IPS-11a (cell line): Measurements from ENCODE around the gene LRRC73.
"Not testable (repeated sequence)": the region's sequence is repeated elsewhere in the genome, so short reads cannot be mapped to it uniquely, and the experiment has no call there.

ENCODE experiments used
- H3K4me3 ChIP-seq: one replicate; pipeline ENCODE4 v1.5.1; 2013; ENCODE audit warnings: low read depth, low read length, control low read depth

Gene LRRC73

GRCh38 chr6:43511824-43512415, 1.8 kb upstream of the LRRC73 start:
- no peak overlapping the region for H3K4me3 ChIP-seq

DNA sequence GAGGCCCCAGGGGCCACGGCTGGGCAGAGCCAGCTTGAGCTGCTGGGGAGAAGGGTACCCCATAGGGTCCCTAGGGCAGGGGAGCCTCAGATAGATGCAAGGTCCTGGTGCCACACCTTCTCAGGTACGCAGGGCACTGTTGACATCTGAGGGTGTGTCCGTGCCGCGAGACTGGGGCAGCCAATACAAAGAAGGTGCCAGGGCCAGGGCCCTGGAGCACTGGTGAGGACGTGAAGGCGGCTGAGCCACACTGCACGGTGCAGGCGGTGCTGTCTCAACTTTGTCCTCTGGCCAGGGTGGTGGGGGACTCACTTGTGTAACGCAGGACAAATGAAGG, 649 bp upstream of the LRRC73 start:
- peak overlapping the region; percentile 64 for H3K4me3 ChIP-seq

- H3K4me3 ChIP-seq: peak overlapping the region; percentile 39
Measured at GRCh38 chr6:43509142-43509983, 783 bp downstream of the LRRC73 start.

DNA sequence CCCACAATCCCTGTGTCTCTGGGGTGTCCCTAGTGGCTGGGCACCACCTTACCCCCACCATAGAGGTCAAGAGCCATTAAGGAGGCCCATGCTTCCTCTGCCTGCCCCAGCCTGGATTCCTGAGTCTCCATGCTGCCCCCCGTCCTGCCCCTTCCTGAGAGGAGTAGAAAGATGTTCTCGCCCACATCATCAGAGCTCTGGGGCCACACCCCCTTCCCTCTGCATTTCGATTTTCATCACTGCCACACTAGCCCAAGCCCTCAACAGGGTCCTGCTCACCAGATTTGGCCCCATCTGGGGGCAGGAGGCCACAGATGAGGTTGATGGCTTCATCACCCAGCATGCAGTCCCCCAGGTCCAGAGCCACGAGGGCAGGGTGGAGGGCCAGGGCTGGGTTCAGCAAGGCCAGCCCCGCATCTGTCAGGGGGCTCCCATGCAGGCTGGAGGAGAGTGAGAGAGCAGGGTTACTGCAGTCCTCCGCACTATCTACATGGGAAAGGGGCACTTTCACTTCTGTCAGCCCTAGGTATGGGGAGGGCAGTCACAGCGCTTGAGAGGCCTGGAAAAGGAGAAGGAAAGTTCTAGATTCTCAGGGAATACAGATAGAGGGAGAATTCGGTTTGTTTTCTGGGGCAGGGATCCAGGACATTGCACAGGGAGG, 1.5 kb downstream of the LRRC73 start:
- no peak overlapping the region for H3K4me3 ChIP-seq

- no peak overlapping the region for H3K4me3 ChIP-seq
Measured at GRCh38 chr6:43506667-43507471, 3.3 kb downstream of the LRRC73 start.

GRCh38 chr6:43506171-43506570, 4.0 kb downstream of the LRRC73 start:
- no peak overlapping the region for H3K4me3 ChIP-seq

DNA sequence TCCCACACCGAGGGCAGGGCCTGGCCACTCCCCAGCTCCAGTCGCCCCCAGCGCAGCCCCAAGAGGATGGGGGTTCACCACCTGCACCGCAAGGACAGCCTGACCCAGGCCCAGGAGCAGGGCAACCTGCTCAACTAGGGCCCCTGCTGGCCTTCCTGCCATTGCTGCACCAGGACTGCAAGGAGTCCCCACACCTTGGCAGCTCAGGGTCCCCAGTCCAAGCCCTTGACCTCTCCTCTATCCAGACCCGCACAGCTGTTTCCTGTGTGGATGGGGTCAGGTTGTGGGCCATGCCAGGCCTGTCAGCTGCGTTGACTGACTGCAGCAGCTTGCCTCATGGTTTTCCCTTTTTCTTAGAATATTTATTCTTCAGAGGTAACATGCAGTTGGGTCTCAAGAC, 4.4 kb downstream of the LRRC73 start:
- H3K4me3 ChIP-seq: no peak overlapping the region

- H3K4me3 ChIP-seq: no peak overlapping the region
Measured at GRCh38 chr6:43504756-43505593, 5.2 kb downstream of the LRRC73 start.

- H3K4me3 ChIP-seq: no peak overlapping the region
Measured at GRCh38 chr6:43503443-43503842, 6.7 kb downstream of the LRRC73 start.

- no peak overlapping the region for H3K4me3 ChIP-seq
Measured at GRCh38 chr6:43502666-43503065, 7.5 kb downstream of the LRRC73 start.

DNA sequence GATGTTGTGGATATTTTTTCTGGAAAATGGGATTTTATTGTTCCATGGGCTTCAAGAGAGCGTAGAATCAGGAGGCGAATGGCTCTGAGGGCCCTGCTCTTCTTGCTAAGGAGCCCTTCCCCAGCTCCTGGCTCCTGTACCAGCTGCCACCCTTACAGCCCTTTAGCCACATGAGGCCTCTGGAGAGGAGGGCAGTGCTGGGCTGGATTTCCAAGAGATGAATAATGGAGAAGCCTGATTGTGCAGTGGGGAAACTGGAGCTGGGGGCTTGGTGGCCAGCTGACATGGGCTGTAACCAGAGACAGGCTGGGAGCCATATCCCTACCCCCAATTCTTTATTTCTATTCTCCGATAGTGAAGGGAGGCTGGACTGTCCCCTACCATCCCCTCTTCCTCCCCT, 9.2 kb downstream of the LRRC73 start:
- H3K4me3 ChIP-seq: no peak overlapping the region

DNA sequence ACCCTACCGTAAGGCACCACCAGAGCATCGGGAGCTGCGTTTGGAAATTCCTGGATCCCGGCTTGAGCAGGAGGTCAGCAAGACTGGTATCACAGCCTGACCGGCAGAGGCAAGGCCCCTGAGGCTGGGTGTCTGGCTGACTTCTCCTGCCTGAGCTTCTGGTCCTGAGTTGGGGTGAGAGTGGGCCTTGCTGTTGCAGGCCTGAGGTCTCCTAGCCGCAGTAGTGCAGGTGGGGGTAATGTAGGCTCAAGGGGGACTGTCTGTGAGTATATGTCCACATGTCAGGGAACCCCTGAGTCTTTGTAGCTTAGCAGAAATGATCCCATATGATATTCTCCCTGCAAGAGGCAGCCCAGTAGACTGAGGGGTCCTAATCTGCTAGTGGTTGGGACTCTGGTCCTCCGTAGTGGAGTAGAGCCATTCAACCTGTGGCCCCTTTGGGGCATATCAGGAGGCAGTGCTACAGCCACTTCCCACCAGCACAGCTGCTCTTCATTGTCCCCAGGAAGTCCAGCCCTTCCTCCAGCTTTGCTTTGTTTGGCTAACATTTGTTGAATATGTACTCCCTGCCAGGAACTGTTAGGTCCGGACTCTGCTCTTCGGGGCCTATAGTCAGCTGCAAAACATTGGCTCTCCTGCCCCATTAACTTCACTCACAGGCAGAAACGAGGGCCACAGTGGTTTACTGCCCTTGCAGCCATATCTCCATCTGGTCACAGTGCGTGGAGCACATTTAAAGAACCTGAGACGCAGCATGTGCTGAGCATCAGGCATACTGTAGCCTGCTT, 10.9 kb downstream of the LRRC73 start:
- no peak overlapping the region for H3K4me3 ChIP-seq

DNA sequence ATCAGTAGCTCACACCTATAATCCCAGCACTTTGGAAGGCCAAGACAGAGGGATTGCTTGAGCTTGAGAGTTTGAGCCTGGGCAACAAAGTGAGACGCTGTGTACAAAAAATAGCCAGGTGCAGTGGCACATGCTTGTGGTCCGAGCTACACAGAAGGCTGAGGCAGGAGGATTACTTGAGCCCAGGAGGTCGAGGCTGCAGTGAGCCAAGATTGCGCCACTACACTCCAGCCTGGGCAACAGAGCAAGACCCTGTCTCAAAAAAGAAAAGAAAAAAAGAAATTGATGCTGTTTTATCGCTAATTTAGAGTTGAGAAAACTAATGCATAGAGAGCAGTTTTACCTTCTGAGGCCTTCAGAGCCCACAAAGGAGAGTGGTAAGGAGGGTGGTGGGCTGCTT, 11.9 kb downstream of the LRRC73 start:
- H3K4me3 ChIP-seq: not testable (repeated sequence)

GRCh38 chr6:43497689-43498088, 12.5 kb downstream of the LRRC73 start:
- no peak overlapping the region for H3K4me3 ChIP-seq

GRCh38 chr6:43497129-43497396, 13.1 kb downstream of the LRRC73 start:
- no peak overlapping the region for H3K4me3 ChIP-seq

DNA sequence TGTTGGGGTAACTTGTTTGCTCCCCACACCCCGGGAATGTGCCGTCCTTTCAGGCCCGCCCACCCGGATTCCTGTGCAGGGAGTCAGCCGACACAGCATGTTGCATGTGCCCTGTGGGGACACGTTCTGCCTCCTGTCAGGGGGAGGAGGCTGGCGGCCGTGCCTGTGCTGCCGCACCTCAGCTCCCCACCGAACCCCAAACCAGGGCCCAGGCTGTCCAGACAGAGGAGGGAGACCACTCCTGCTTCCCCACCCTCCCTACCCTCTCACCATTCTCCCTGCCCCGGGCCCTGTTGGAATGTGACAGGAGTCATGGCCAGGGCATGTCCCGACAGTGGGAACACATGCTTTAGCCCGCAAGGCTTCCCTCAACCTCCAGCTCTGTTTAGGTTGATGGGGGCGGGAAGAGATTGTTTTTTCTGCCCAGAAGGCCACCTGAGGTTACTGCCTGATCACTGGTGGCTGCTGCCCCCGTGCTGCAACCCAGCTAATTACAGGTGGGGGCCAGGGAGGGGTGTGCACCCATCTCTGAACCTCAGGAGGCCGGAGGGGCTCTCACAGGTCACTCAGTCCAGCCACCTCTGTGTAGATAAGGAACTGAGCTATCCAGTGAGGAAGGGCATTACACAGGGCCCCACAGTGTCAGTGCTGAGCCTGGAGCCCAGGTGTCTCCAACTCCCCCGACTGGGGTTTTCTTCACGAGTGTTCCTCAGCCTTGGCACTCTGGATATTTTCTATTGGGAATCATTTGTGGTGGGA, 13.6 kb downstream of the LRRC73 start:
- no peak overlapping the region for H3K4me3 ChIP-seq

DNA sequence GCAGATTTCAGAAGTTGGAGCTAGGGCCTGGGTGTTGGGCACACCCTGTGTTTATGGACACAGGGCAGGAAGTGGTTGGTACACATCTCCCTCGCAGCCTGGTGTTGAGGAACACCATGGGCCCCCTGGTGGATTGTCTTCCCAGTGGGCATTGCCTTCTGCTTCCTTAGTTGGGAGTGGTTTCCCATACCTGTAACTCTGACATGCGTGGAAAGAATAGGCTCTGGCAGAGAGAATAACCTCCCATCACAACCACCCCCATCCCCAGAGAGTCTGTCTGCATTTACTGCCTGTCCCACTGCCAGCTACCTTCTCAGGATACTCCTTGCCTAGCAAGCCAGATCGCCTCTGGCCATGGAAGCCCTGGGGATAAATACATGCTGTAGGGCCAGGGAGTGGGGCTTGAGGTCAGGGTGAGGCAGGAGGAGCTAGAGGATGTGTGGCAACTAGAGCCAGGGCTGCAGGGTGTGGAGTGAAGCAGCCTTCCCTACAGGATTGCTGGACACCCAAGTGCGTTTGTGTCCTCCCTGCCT, 14.7 kb downstream of the LRRC73 start:
- no peak overlapping the region for H3K4me3 ChIP-seq

GRCh38 chr6:43494766-43495165, 15.4 kb downstream of the LRRC73 start:
- no peak overlapping the region for H3K4me3 ChIP-seq

GRCh38 chr6:43494321-43494720, 15.8 kb downstream of the LRRC73 start:
- H3K4me3 ChIP-seq: no peak overlapping the region
